GM12801 (cell line): ENCODE measurements around the gene SPOCK2.

Experiments
- CTCF ChIP-seq: IDR thresholded peaks from one replicate; pipeline ENCODE4 v1.5.1; 2011; ENCODE audit warnings: control low read depth; ENCODE audit not compliant: insufficient read length; ENCODE audit errors: extremely low read depth

The SPOCK2 gene

GRCh38 chr10:72077275-72077990, 10.9 kb downstream of the SPOCK2 start:
- TF ChIP-seq CTCF = no peak

DNA sequence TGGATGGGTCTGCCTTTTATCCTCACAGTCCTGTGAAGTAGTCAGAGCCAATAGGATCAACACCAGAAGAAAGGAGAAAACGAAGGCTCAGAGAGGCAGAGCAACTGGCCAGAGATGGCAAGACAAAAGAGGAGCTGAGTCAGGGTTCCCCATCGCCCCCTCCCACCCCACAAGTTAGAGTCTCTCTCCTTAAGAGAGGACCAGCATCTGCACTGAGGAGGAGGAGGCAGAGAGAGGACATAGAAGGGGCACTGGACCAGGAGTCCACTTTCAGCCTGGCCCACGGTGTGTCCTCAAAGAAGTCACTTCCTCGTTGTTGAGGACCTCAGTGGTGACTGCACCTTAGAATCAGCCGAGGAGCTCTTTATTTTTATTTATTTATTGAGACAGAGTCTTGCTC, 11.6 kb downstream of the SPOCK2 start:
- no peak for TF ChIP-seq CTCF

DNA sequence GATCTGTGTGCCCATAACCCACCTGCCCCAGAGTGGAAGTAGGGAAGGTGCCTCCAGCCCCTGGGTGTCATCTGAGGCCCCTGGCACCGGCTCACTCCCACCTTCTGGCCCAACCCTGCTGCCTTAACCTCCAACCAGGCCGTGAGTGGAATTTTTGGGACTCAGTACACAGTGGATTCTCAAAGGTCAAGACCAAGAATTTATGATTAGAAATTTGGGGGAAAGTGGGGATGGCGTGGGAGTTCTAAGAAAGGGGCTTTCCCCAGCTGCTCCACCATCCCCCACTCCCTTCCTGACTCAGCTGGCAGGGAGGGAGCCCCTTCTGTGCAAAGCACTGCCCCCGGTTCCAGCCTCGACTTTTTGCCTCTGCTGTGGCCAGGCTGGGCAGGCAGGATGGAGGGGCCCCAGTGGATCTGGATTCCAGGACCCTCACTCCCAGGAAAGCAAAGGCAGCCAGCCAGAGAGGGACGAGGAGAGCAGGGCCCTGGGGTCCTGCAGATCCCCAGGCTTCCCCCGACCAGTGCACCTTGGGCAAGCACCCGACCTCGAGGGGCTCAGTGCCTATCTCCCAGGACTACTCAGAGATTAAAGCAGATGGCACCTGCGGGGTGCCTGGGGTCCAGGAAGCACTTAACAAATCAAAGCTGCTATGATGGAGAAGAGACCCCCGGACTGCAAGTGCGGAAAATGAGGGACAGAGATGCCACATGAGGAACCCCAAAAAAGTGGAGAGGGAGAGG, 12.8 kb downstream of the SPOCK2 start:
- no peak for TF ChIP-seq CTCF

DNA sequence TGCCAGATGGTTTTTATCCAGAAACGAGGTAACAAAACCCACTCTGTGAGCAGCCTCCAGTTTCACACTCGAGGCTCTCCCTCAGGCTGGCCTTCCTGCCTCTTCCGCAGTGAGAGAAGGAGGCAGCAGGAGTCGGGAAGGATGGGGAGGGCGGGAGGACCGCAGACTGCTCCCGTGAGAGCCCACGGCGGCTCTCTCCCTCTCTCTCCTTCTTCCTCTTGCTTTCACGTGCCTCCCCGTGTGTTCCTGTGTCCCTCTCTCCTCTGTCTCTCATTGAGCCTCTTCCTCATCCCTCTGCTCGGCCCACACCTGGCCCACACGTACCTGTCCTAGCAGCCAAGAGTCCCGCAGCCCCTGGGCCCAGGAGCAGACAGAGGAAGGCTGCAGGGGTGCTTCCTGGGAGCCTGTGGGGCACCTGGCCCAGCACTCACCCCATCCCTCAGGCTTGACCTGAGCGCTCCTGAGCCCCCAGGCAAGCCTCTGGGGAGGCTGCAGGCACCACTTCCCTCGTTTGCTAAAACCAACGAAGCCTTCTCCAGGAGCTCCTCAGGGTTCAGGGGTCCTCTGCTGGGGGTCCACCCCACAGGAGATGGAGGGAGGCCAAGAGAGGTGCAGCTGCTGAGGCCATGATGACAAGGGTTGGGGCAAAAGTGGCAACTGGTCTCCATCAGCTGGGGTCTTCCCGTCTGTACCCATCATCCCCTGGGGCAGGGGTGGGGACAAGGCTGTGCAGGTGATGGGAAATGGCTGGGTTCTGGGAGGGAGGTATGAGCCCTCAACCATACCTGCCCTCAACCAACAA, 13.6 kb downstream of the SPOCK2 start:
- TF ChIP-seq CTCF = no peak

DNA sequence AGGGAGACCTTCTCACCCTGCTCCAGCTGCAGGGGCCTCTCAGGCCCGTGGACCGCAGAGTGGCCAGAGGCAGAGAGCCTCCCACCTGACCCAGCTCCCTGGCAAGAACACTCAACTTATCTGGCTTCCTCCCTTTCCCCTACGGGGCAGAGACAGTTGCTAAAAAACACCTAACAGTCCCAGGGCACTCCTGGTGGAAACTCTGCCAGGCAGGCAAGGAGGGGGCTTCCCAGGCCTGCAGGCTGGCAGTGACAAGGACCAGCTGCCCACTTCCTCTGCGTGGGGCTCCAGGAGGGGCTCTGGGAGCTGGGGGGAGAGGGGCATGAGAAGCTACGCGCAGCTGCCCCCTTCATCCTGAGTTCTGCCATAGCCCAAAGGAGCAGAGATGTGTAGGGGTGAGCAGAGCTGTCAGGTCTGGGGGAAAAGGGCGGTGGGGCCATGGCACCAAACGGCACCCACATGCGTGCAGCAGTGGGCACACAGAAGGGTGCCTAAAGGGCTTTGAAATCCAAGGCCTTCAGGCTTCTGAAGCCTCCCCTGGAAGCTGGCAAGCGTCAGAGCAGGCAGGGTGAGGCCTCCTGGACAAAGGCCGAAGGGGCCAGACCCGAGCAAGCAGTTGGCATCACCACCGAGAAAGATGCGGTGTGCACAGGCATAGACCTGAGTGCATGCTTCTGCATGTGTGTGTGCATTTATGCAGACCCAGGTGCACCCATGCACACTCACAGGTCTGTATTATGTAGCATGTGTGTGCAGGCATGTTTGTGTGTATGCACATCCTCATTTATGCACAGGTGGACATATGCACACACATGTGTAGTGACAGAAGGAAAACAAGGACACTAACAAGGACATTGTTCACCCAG, 14.4 kb downstream of the SPOCK2 start:
- TF ChIP-seq CTCF = no peak

DNA sequence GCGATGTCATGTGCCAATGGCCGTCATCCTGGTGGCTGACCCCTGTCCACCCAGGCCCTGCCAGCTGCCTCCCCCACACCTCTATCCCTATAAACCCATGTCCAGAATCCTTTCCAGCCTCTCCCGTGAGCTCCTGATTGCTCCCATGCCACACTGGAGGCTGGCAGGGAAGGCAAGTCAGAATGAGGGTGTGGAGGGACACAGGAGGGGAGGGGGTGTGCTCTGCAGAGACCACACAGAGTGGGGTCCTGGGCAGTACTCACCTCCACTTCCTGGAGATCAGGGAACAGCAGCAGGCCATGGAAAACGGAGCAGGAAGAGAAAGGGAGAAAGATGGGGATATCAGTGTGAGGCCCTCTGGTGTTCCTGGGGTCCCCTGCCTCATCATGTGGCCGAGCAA, 15.7 kb downstream of the SPOCK2 start:
- no peak for TF ChIP-seq CTCF
